ENCODE measurements around the gene ATAD1.
A peak's percentile ranks its signal among the peaks of the same experiment; 100 is the strongest.

The ATAD1 gene, protein sequence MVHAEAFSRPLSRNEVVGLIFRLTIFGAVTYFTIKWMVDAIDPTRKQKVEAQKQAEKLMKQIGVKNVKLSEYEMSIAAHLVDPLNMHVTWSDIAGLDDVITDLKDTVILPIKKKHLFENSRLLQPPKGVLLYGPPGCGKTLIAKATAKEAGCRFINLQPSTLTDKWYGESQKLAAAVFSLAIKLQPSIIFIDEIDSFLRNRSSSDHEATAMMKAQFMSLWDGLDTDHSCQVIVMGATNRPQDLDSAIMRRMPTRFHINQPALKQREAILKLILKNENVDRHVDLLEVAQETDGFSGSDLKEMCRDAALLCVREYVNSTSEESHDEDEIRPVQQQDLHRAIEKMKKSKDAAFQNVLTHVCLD

DNA sequence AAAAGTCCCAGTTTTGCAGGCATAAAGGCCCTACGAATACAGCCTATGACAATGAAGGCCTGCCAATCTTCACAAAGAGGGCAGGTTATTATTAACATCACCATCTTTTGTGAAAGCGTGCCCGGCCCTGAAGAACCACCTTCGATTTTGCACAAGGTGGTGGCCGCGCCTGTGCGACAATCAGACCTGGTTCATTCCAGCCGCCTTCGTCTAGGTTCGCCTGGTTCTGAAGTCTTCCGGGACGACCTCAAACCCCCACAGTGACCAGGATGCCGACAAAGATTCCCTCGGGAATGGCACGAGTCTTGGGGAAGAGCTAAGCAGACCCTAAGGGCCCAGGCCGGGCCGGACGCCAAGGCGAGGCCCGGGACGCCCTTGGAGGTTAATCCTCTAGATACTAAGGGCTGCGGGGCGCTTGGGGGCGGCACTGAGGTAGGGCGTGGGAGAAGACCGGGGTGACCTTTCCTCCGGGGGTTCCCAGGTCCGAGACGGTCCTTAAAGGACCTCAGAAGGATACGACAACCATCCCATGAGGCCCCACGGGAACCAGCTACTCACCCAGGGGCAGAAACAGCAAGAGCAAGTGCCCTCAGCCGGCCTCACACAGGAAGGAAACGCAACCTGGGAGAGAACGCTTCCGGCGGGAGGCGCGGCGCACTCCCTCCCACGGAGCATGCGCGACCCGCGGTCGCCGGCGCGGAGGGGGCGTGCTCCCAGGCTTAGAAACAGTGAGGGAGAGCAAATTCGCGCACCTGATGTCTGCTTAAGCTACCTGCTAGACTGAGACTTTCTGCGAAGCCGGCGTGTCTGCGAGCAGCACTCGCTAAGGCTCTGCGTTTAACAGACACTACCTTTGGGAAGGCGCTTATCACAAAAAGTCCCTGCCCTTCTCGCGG, at the start of gene ATAD1:
ATAD1 (minus strand) TSS at position 618 of the 896 bp plus-strand sequence. CDS start 3,627 bp downstream, outside the sequence.
- H3K4me3 ChIP-seq (ENCODE audit: low read depth, low read length) = peak within 1 kb of the TSS; percentile 86
- TF ChIP-seq CTCF (IDR thresholded peaks at IDR 0.05; ENCODE audit: low read depth, low read length) = no peak

DNA sequence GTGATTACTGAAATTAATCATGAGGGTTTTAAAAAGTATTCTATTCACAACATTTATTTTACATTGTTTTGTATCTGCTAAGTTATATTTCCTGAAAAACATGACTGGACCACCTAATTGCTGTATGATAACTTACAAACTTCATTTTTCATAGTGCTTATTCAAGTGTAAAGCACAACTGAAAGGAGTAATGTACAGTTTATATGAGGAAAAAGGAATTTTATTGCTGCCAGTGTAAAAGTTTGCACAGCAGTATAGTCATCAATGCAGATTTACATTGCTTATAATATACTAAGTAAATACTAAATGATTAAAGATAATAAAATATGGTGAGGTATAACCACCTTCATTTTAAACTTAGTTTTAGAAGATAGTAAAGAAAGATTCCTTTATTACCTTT, 49.4 kb upstream of the ATAD1 start:
- H3K4me3 ChIP-seq (ENCODE audit: low read depth, low read length) = peak overlapping the region; percentile 93
- TF ChIP-seq CTCF (IDR thresholded peaks at IDR 0.05; ENCODE audit: low read depth, low read length) = no peak

DNA sequence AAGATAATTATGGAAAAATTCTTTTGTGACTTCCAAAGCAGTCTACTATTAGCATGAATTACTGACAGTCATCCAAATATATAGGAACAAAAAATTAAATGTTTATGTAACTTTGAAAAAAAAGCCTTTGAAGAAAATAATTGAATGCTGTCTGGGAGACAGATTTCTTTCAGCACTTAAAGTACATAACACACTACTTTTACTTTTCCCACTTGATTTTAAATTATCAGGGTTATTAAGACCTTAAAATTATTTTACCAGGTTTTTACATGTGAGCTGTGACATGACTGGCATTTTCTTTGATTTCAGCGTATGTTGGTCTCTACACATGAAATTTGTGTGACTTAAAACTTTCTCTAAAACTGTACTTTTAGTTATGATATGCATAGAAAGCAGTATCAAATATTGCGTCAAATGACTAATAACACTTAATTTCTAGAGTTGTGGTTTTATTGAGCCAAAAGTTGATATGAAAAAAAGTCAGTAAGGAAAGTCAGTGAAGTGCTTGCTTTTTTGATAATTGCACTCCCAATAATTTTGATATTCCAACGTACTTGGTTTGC, 48.5 kb upstream of the ATAD1 start:
- H3K4me3 ChIP-seq (ENCODE audit: low read depth, low read length) = peak overlapping the region; percentile 93
- no peak for TF ChIP-seq CTCF (IDR thresholded peaks at IDR 0.05; ENCODE audit: low read depth, low read length)

- H3K4me3 ChIP-seq (ENCODE audit: low read depth, low read length) = peak overlapping the region; percentile 93
- no peak for TF ChIP-seq CTCF (IDR thresholded peaks at IDR 0.05; ENCODE audit: low read depth, low read length)
Measured at GRCh38 chr10:87865241-87865881, 47.3 kb upstream of the ATAD1 start.

DNA sequence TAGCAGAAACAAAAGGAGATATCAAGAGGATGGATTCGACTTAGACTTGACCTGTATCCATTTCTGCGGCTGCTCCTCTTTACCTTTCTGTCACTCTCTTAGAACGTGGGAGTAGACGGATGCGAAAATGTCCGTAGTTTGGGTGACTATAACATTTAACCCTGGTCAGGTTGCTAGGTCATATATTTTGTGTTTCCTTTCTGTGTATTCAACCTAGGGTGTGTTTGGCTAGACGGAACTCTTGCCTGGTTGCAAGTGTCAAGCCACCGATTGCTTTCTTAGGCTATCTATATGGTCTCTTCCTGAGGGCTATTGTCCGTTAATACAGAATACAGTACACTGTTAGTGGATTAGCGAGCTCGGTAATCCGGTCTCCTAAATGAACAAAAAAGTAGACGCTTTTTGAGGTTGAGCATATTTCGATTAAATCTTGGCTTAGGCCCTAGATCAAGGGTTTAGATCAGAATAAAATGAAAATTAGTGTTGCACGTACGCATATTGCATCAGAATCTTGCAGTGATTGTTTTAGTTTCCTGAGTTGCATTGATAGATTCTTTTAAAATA, 46.6 kb upstream of the ATAD1 start:
- no peak for TF ChIP-seq CTCF (IDR thresholded peaks at IDR 0.05; ENCODE audit: low read depth, low read length)
- H3K4me3 ChIP-seq (ENCODE audit: low read depth, low read length) = peak overlapping the region; percentile 93

DNA sequence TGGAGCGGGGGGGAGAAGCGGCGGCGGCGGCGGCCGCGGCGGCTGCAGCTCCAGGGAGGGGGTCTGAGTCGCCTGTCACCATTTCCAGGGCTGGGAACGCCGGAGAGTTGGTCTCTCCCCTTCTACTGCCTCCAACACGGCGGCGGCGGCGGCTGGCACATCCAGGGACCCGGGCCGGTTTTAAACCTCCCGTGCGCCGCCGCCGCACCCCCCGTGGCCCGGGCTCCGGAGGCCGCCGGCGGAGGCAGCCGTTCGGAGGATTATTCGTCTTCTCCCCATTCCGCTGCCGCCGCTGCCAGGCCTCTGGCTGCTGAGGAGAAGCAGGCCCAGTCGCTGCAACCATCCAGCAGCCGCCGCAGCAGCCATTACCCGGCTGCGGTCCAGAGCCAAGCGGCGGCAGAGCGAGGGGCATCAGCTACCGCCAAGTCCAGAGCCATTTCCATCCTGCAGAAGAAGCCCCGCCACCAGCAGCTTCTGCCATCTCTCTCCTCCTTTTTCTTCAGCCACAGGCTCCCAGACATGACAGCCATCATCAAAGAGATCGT, 46.0 kb upstream of the ATAD1 start:
- H3K4me3 ChIP-seq (ENCODE audit: low read depth, low read length) = peak overlapping the region; percentile 93
